Activated T-cell treated with anti-CD3 and anti-CD28 coated beads, Interleukin-2, amount 50 U/mL, for 24 hours (primary cell): Measurements from ENCODE around the gene ESR1.

Source experiments
- DNase-seq: peaks from one replicate; pipeline ENCODE4 v3.0.0-alpha.2; 2020
- H3K27ac Mint-ChIP-seq: 2 replicates; pipeline ENCODE4 v1.8.0; 2020; ENCODE audit warnings: mild to moderate bottlenecking, mixed read lengths
- H3K27me3 Mint-ChIP-seq: 2 replicates; pipeline ENCODE4 v1.8.0; 2020; ENCODE audit warnings: mixed read lengths
- H3K36me3 Mint-ChIP-seq: 2 replicates; pipeline ENCODE4 v1.8.0; 2020; ENCODE audit warnings: low read depth, mixed read lengths
- H3K4me1 Mint-ChIP-seq: 2 replicates; pipeline ENCODE4 v1.8.0; 2020; ENCODE audit warnings: low read depth, mixed read lengths
- H3K4me3 Mint-ChIP-seq: 2 replicates; pipeline ENCODE4 v1.8.0; 2020; ENCODE audit warnings: mild to moderate bottlenecking, moderate library complexity, mixed read lengths
- H3K9me3 Mint-ChIP-seq: 2 replicates; pipeline ENCODE4 v1.8.0; 2020; ENCODE audit warnings: mixed read lengths

ESR1 gene

DNA sequence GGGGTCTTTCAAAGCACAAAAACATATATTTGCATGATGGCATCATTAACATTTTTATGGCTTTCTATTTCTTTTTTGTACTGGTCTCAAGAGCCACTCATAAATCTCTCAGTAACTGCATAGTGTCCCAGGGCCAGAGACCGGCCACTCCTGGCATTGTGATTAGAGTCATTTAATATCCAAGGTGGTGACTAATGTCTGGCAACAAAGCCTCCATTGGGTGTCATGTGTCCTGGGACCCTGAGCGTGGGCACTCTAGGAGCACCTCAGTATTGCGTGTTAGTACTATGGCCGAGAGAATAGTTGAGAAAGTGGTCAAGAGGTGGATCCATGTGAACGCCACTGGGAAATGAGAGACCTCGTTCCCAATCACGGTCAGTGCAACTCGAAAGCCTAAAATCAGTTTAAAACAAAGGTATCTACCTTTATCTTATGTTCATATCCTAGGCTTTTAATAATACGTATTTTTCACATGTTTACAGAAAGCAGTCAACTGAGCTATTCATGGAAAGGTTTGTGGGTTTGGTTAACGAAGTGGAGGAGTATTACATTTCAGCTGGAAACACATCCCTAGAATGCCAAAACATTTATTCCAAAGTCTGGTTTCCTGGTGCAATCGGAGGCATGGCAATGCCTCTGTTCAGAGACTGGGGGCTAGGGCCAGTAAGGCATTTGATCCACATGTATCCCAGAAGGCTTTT lies 2.7 kb upstream of the ESR1 start:
- no peaks in the 10 kb centered on the region for H3K9me3 Mint-ChIP-seq
- peaks cover 8% of the 10 kb centered on the region for H3K4me1 Mint-ChIP-seq
- peaks cover 62% of the 10 kb centered on the region for H3K27me3 Mint-ChIP-seq
- H3K27ac Mint-ChIP-seq: no peak overlapping the region
- no peaks in the 10 kb centered on the region for H3K36me3 Mint-ChIP-seq
- no peak overlapping the region for H3K4me3 Mint-ChIP-seq
- no peak for DNase-seq

DNA sequence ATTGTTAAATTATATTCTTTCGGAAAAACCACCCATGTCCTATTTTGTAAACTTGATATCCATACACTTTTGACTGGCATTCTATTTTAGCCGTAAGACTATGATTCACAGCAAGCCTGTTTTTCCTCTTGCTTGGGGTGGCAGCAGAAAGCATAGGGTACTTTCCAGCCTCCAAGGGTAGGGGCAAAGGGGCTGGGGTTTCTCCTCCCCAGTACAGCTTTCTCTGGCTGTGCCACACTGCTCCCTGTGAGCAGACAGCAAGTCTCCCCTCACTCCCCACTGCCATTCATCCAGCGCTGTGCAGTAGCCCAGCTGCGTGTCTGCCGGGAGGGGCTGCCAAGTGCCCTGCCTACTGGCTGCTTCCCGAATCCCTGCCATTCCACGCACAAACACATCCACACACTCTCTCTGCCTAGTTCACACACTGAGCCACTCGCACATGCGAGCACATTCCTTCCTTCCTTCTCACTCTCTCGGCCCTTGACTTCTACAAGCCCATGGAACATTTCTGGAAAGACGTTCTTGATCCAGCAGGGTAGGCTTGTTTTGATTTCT lies 2.1 kb upstream of the ESR1 start:
- Mint-ChIP-seq H3K9me3 (no peaks in the 10 kb centered on the region), H3K4me3 (no peak overlapping the region), H3K27ac (no peak overlapping the region), H3K36me3 (no peaks in the 10 kb centered on the region), H3K4me1 (peaks cover 8% of the 10 kb centered on the region), H3K27me3 (peaks cover 64% of the 10 kb centered on the region)
- no peak for DNase-seq

DNA sequence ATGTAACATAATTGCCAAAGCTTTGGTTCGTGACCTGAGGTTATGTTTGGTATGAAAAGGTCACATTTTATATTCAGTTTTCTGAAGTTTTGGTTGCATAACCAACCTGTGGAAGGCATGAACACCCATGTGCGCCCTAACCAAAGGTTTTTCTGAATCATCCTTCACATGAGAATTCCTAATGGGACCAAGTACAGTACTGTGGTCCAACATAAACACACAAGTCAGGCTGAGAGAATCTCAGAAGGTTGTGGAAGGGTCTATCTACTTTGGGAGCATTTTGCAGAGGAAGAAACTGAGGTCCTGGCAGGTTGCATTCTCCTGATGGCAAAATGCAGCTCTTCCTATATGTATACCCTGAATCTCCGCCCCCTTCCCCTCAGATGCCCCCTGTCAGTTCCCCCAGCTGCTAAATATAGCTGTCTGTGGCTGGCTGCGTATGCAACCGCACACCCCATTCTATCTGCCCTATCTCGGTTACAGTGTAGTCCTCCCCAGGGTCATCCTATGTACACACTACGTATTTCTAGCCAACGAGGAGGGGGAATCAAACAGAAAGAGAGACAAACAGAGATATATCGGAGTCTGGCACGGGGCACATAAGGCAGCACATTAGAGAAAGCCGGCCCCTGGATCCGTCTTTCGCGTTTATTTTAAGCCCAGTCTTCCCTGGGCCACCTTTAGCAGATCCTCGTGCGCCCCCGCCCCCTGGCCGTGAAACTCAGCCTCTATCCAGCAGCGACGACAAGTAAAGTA lies 547 bp upstream of the ESR1 start:
- Mint-ChIP-seq H3K36me3 (no peaks in the 10 kb centered on the region), H3K4me1 (peaks cover 8% of the 10 kb centered on the region), H3K27ac (no peak overlapping the region), H3K9me3 (no peaks in the 10 kb centered on the region), H3K4me3 (peak overlapping the region; percentile 33), H3K27me3 (peaks cover 67% of the 10 kb centered on the region)
- no peak for DNase-seq

DNA sequence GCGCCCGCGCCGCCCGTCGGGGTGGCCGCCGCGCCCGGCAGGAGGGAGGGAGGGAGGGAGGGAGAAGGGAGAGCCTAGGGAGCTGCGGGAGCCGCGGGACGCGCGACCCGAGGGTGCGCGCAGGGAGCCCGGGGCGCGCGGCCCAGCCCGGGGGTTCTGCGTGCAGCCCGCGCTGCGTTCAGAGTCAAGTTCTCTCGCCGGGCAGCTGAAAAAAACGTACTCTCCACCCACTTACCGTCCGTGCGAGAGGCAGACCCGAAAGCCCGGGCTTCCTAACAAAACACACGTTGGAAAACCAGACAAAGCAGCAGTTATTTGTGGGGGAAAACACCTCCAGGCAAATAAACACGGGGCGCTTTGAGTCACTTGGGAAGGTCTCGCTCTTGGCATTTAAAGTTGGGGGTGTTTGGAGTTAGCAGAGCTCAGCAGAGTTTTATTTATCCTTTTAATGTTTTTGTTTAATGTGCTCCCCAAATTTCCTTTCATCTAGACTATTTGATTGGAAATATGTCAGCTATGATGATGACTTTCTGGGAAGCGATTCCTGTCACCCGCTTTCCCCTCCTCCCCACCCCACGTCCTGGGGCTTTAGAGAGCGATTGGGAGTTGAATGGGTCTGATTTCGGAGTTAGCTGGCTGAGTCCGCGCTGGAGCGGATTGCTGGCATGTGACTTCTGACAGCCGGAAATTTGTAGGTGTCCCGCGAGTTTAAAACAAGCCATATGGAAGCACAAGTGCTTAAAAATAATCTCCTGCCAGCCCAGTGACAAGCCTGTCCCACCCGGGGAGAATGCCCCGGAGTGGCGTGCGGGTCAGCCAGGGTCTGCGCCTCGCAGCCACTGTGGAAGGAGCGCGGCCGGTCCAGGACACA lies 1.1 kb downstream of the ESR1 start:
- Mint-ChIP-seq H3K9me3 (no peaks in the 10 kb centered on the region), H3K36me3 (no peaks in the 10 kb centered on the region), H3K4me1 (peaks cover 8% of the 10 kb centered on the region), H3K4me3 (peak overlapping the region; percentile 58), H3K27me3 (peaks cover 66% of the 10 kb centered on the region), H3K27ac (no peak overlapping the region)
- DNase-seq: no peak

DNA sequence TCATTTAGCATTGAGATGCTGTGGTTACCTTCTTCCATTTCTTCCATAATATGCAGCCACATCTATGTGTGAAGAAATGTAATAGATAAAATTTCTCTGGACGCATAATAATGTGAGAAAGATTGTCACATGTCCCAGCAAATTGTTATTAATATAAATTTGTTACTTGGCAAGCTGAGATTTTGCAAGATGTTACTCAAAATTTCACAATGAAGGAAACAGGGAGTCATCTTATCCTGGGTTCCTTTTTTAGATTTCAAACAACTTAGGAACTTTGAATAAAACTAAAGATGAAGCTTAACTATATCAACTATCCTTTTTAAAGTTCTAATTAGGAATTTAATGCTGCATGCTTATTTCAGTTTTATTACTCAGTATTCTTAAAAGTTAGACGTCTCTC lies 3.6 kb downstream of the ESR1 start:
- no peak for DNase-seq
- Mint-ChIP-seq H3K4me3 (no peak overlapping the region), H3K27me3 (peaks cover 65% of the 10 kb centered on the region), H3K9me3 (no peaks in the 10 kb centered on the region), H3K36me3 (no peaks in the 10 kb centered on the region), H3K4me1 (peaks cover 8% of the 10 kb centered on the region), H3K27ac (no peak overlapping the region)

DNA sequence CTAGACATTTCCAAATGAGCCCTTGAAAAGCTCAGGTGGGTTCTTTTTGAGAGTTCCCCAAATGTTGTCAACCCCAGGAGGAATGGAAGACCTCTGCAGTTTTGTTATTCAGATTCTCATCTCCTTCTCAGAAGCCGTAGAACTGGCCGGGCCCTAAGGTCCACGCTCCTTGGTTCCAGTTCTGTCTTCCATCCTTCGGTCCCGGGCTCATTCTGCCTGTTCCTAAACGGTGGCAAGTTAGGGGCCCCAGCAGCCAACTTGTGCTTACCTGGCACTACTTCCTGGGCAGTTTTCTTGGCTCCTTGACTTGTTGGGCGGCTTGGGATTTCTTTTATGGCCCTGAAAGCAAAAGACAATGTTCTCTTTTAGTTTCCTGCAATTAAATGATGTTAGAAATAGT lies 6.4 kb downstream of the ESR1 start:
- H3K27me3 Mint-ChIP-seq: peaks cover 52% of the 10 kb centered on the region
- DNase-seq: no peak
- no peaks in the 10 kb centered on the region for H3K9me3 Mint-ChIP-seq
- no peaks in the 10 kb centered on the region for H3K36me3 Mint-ChIP-seq
- no peak overlapping the region for H3K27ac Mint-ChIP-seq
- no peak overlapping the region for H3K4me3 Mint-ChIP-seq
- H3K4me1 Mint-ChIP-seq: no peaks in the 10 kb centered on the region

DNA sequence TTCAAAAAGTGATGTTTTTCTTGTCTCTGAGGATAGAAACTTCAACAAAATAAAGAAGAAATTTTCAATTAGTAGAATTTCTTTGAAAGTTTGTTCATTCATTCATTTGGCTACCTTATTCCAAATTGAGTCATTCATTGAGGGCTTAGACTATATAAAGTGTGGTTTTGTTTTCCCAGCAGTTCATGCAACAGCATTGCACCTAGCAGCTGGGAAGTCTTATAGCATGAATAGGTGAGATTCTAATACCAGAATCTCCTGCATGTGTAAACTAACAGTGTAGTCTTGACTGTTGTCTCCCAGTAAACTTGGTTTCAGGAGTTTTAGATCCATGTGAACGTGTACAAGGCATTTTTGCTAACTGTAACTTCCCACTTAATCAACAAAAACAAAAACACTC lies 7.1 kb downstream of the ESR1 start:
- DNase-seq: no peak
- H3K36me3 Mint-ChIP-seq: no peaks in the 10 kb centered on the region
- no peak overlapping the region for H3K4me3 Mint-ChIP-seq
- no peaks in the 10 kb centered on the region for H3K4me1 Mint-ChIP-seq
- peaks cover 44% of the 10 kb centered on the region for H3K27me3 Mint-ChIP-seq
- no peak overlapping the region for H3K27ac Mint-ChIP-seq
- no peaks in the 10 kb centered on the region for H3K9me3 Mint-ChIP-seq

DNA sequence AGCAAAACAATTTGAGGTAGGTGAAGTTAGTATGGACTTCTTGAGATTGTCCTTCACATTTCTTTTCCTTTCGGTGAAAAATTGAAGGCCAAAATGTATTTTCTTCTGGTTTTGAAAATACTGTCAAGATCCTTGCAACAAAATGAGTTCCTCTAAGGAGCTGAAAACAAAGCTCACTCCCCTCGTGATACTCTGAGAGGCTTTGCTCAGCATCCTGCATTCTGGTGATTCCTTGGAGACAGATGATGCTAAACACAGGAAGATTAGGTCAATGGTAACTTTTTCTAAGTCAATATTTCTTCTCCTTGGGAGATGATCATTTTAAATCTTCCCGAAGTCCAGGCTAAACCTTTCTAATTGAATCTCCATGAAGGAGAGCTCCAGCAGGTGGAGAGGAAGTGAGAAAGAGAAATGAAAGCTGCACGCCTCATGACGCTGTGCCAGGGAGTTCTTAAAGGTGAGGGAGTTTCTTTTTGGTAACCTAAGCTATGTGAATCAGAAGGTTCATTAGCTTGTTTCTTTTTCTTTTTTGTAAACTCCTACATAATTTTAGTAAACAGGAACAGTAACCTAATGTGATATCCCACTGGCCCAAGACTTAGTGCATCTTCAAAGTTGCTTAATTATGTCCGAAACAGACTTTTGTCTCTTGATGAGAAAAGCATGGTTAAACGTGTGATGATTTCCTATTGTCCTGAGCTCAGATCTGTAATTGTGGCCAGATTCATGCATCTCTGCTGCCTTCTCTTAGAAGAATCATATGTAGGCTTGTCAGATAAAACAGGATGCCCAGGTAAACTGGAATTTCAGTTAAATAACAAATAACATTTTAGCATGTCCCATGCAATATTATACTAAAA lies 15.0 kb downstream of the ESR1 start:
- no peaks in the 10 kb centered on the region for H3K4me1 Mint-ChIP-seq
- H3K9me3 Mint-ChIP-seq: no peaks in the 10 kb centered on the region
- DNase-seq: no peak
- H3K27ac Mint-ChIP-seq: no peak overlapping the region
- no peaks in the 10 kb centered on the region for H3K36me3 Mint-ChIP-seq
- peaks cover 19% of the 10 kb centered on the region for H3K27me3 Mint-ChIP-seq
- H3K4me3 Mint-ChIP-seq: no peak overlapping the region

DNA sequence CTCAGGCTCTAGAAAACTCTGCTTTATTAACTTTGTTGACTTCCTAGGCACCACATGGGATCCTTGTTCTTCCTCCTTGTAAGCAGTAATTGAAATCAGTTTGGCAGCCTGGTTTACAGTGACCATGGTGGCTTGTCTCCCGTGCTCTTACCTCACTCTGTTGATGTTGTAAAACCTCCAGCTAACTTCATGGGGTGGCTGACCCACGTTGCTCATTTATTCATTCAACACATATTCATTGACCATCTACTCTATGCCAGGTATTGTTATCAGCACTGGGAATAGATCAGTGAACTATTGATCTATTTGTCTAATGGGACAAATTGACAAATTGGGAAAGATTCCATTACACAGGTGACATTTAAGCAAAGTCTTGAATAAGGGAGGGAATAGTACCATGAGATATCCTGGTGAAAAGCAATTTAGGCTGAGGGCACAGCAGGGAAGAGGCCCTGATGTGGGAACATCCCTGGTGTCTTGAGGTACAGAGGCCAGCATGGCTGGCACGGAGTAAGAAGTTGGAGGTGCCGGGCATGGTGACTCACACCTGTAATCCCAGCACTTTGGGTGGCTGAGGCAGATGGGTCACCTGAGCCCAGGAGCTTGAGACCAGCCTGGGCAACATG lies 19.1 kb downstream of the ESR1 start:
- DNase-seq: no peak
- Mint-ChIP-seq H3K36me3 (no peaks in the 10 kb centered on the region), H3K4me1 (no peaks in the 10 kb centered on the region), H3K27me3 (peaks cover 18% of the 10 kb centered on the region), H3K4me3 (no peak overlapping the region), H3K27ac (no peak overlapping the region), H3K9me3 (no peaks in the 10 kb centered on the region)

DNA sequence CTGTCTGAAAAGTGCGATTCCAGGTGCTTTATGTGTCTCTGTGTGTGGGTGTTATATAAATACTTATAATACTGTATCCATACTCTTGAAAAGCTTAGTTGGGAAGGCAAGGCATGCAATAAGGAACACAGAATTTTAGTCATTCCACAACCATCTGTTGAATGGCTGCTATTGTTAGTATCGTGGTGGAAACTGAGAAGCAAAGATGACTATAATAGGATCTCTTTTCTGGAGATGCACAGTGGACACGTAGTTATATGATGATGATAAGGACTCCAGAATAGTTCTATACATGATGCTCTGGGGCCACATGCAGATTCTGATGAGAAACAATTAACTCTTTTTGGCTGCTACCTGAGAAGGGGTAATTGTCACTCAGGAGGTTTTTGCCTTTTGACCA lies 25.2 kb downstream of the ESR1 start:
- H3K9me3 Mint-ChIP-seq: no peaks in the 10 kb centered on the region
- no peak overlapping the region for H3K27ac Mint-ChIP-seq
- no peaks in the 10 kb centered on the region for H3K36me3 Mint-ChIP-seq
- DNase-seq: no peak
- H3K4me1 Mint-ChIP-seq: peaks cover 3% of the 10 kb centered on the region
- H3K4me3 Mint-ChIP-seq: no peak overlapping the region
- peaks cover 32% of the 10 kb centered on the region for H3K27me3 Mint-ChIP-seq

DNA sequence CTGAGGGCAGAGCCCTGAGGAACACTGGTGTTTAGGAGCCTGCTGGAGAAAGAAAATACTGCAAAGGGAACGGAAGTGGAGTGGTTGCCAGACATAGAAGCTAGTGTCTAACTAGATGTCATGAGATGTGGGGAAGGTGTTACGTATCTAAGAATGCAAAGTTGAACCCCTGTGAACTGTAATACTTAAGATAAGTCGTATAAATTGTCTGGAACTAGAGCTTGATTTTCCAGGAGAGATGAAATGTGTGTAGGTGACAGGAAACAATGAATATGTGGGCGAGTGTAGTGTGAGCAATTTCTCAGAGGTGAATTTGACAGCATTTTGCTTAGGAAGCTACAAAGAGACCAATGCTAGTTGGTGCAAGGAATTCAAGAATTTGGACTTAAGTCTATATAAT lies 27.9 kb downstream of the ESR1 start:
- Mint-ChIP-seq H3K36me3 (no peaks in the 10 kb centered on the region), H3K27me3 (peaks cover 29% of the 10 kb centered on the region), H3K4me3 (no peak overlapping the region), H3K9me3 (no peaks in the 10 kb centered on the region), H3K27ac (no peak overlapping the region), H3K4me1 (peaks cover 3% of the 10 kb centered on the region)
- no peak for DNase-seq

DNA sequence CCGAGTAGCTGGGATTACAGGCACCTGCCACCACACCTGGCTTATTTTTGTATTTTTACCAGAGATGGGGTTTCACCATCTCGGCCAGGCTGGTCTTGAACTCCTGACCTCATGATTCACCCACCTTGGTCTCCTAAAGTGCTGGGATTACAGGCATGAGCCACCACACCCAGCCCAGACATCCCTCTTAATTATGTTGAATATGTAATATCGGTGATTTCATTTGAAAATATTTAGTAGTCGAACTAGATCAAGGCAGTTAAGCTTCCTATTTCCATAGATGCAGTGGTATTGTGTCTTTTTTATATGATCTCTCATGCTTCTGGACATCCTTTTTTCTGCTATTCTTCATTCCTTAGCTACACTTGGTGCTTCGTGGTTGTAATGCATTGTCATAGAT lies 29.7 kb downstream of the ESR1 start:
- Mint-ChIP-seq H3K4me1 (peaks cover 3% of the 10 kb centered on the region), H3K4me3 (no peak overlapping the region), H3K27ac (no peak overlapping the region), H3K27me3 (peaks cover 22% of the 10 kb centered on the region), H3K36me3 (no peaks in the 10 kb centered on the region), H3K9me3 (no peaks in the 10 kb centered on the region)
- DNase-seq: no peak

DNA sequence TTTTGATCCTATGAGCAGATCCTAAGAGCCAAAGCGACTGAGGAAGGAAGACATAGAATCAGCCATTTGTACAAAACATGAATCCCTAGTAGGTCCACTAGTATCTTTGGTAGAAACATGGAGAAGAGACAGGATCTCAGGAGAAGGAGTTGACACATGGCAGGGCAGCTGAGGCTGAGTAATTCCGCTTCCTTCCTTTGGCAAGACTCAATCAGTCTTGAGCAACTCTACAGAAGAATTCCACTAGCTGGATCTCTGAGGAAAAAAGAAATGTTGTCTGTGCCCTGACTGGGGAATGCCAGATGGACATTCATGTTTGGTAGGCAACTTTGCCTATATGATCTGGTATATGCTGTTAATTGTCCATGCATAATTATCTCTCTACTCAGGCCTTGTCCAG lies 35.3 kb downstream of the ESR1 start:
- Mint-ChIP-seq H3K27me3 (no peaks in the 10 kb centered on the region), H3K9me3 (no peaks in the 10 kb centered on the region), H3K27ac (no peak overlapping the region), H3K36me3 (no peaks in the 10 kb centered on the region), H3K4me1 (no peaks in the 10 kb centered on the region), H3K4me3 (no peak overlapping the region)
- DNase-seq: no peak
